SJSA1 (cell line): ENCODE results near the gene DNAJC12. TPM values are rescaled to one million over a fixed set of nuclear protein-coding genes. Genes with fewer than 3 reads are reported as not detected.
"Not testable (repeated sequence)": the region's sequence is repeated elsewhere in the genome, so short reads cannot be mapped to it uniquely, and the experiment has no call there.

Source experiments
- DNase-seq, 2 experiments: peaks; one replicate each; pipeline ENCODE4 v3.0.0-alpha.2; 2015 to 2020; ENCODE audit warnings: low spot score in 2 of 2, low read depth in 1 of 2
- H3K27ac ChIP-seq: fragments of 250-450 bp; sonication (Bioruptor Pico); 2 replicates; pipeline ENCODE4 v1.5.1; 2020; ENCODE audit warnings: mild to moderate bottlenecking, moderate library complexity
- H3K27me3 ChIP-seq: fragments of 250-450 bp; sonication (Bioruptor Pico); replicated peaks from 2 replicates; pipeline ENCODE4 v1.5.1; 2020; ENCODE audit warnings: mild to moderate bottlenecking, moderate library complexity
- H3K36me3 ChIP-seq: fragments of 250-450 bp; sonication (Bioruptor Pico); 2 replicates; pipeline ENCODE4 v1.5.1; 2020; ENCODE audit warnings: mild to moderate bottlenecking
- H3K4me1 ChIP-seq: fragments of 250-450 bp; sonication (Bioruptor Pico); replicated peaks from 2 replicates; pipeline ENCODE4 v1.6.1; 2021; ENCODE audit warnings: mild to moderate bottlenecking
- H3K4me3 ChIP-seq: fragments of 250-450 bp; sonication (Bioruptor Pico); 2 replicates; pipeline ENCODE4 v1.5.1; 2020; ENCODE audit warnings: mild to moderate bottlenecking
- H3K9me3 ChIP-seq: fragments of 250-450 bp; sonication (Bioruptor Pico); replicated peaks from 2 replicates; pipeline ENCODE4 v1.5.1; 2020; ENCODE audit warnings: mild to moderate bottlenecking
- total RNA-seq: library from RNA; depleted of rRNA; stranded (reverse); fragments of >200 nt; shearing (Covaris generic); gene quantifications from 2 replicates; pipeline ENCODE4 v1.2.3, GENCODE V29; 2014; rRNA removed

Gene DNAJC12
- 0.88 and 1.1 TPM in 2 replicates for total RNA-seq

DNA sequence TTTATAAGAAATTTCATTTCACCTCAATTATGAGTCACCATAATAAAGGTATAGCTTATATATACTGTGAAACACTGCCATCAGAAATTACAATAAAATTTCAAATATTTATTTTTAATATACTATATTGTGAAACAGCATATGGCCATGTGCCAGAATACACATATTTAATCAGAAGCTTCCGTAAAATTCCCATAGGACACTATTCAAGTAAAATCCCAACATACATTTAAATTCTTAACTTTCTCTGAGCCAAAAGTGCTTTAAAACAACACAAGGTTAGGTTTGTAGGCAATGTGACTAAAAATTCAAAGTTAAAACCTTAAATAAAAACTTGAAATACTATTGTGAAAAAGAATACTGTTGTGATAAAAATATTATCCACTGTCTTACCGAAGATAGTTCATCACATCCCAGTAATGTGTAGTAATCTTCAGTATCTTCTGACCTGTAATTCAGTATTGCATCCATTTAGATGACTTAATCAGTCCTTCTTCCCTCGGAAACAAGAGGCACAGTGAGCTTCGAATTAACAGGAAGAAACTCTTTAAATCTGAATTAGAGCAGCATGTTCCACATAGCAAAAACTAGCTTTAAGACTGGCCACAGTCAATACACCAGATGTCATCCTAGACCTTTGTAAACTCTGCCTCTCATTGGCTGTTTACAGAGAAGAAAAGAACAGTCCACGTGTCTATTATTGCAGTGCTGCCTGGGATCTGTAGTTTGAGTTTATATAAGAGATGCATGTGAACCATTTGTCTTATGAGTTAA is at the start of gene DNAJC12:
Gene DNAJC12, minus strand, starts transcription at position 648 of the 774 bp plus-strand sequence. Its CDS starts 177 bp downstream, at position 471.
- DNase-seq, result peak in 1 of 2 experiments; percentile 3
- Histone ChIP-seq H3K4me3 (no peak within 1 kb of the TSS), H3K4me1 (no peaks in the 10 kb centered on the region), H3K9me3 (peaks cover 9% of the 10 kb centered on the region; the same call in 1 of the 2 replicates), H3K36me3 (no peaks in the 10 kb centered on the region), H3K27ac (no peak within 1 kb of the TSS), H3K27me3 (no peaks in the 10 kb centered on the region)

DNA sequence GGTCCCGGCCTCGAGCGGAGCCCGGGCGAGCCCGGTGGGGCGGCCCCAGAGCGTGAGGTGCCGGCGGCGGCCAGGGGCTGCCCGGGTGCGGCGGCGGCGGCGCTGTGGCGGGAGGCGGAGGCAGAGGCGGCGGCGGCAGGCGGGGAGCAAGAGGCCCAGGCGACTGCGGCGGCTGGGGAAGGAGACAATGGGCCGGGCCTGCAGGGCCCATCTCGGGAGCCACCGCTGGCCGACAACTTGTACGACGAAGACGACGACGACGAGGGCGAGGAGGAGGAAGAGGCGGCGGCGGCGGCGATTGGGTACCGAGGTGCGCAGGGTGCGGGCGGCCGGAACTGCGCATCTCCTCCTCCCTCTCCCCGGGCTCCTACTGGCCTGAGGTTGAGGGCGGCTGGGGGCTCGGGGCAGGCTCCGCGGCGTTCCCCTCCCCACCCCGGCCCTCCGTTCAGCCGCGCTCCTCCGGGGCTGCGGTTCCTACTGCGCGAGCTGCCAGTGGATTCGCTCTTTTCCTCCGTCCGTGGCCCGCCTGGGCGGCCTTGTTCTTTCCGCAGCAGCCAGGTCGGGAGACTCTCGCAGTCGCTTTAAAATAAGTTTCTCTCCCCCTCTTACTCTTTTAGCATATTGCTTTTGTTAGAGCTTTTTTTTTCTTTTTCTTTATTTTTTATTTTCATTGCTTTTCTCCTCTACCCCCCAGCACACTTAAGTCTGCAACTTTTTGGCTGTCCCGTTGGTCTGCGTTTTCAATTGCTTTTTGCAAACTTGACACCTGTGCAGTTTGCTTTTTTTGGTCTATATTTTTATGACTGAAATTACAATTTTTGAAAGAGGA is 47.1 kb upstream of the DNAJC12 start:
- Histone ChIP-seq H3K36me3 (peaks cover 39% of the 10 kb centered on the region), H3K4me1 (peaks cover 8% of the 10 kb centered on the region), H3K4me3 (peak overlapping the region; percentile 92), H3K9me3 (no peaks in the 10 kb centered on the region), H3K27me3 (no peaks in the 10 kb centered on the region), H3K27ac (peak overlapping the region; percentile 88)
- peak; percentile 86 to 88 for DNase-seq

DNA sequence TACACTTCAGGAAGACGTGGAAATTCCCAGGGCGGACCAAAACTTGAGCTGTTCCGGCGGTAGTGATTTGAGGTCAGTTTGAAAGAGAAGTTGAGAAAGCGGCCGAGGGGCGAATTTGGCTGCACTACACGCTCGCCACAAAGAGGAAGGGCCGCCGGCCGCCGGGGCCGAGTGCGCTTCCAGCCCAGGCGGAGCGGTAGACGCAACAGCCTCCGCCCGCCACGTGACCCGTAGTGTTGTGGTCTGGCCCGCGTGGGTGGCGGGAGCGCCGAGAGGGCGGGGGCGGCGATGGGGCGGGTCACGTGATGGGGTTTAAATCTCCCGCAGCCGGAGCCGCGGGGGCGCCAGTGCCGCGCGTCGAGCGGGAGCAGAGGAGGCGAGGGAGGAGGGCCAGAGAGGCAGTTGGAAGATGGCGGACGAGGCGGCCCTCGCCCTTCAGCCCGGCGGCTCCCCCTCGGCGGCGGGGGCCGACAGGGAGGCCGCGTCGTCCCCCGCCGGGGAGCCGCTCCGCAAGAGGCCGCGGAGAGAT is 46.4 kb upstream of the DNAJC12 start, which contains the start of gene SIRT1:
Gene SIRT1, plus strand, starts transcription at position 344 of the 529 bp plus-strand sequence. Its CDS starts 66 bp downstream, at position 410.
- no peaks in the 10 kb centered on the region for H3K27me3 ChIP-seq
- H3K9me3 ChIP-seq, result no peaks in the 10 kb centered on the region
- peak within 1 kb of the TSS; percentile 92 for H3K4me3 ChIP-seq
- H3K36me3 ChIP-seq, result peaks cover 32% of the 10 kb centered on the region
- H3K27ac ChIP-seq, result peak within 1 kb of the TSS; percentile 88
- peak; percentile 87 to 96 for DNase-seq
- H3K4me1 ChIP-seq, result peaks cover 8% of the 10 kb centered on the region

DNA sequence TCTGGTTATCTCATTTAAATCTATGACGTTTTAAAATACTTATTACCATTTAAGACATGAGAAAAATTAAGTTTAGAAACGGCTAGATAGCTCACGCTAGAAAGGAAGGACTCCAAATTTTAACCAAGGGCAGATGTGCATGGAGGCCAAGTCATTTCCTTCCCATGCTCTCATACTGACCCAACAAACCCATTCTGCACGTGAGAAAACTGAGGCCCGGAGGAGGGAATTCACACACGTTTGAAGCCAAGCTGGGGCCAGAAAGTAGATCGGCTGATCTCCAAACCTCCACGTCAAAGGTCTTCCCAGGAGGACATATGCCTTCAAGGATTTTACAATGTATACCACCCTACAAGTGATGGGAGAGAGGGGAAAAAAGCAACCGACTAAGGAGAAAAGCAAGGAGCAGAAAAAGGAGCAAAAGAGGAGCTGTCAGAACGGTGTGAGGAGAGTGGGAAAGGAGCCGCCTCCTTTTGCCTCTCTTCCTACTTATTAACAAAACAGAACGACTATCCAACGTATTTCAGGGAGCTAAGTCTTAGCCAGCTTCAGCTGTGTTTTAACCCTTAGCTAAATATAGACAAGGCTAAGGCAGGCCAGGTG is 45.8 kb upstream of the DNAJC12 start:
- peak in 1 of 2 experiments; percentile 1 for DNase-seq
- H3K9me3 ChIP-seq, result no peaks in the 10 kb centered on the region
- no peaks in the 10 kb centered on the region for H3K27me3 ChIP-seq
- H3K4me3 ChIP-seq, result peak overlapping the region; percentile 92
- H3K4me1 ChIP-seq, result peaks cover 8% of the 10 kb centered on the region
- H3K36me3 ChIP-seq, result peaks cover 27% of the 10 kb centered on the region
- H3K27ac ChIP-seq, result peak overlapping the region; percentile 5; the same call in 1 of the 2 replicates

DNA sequence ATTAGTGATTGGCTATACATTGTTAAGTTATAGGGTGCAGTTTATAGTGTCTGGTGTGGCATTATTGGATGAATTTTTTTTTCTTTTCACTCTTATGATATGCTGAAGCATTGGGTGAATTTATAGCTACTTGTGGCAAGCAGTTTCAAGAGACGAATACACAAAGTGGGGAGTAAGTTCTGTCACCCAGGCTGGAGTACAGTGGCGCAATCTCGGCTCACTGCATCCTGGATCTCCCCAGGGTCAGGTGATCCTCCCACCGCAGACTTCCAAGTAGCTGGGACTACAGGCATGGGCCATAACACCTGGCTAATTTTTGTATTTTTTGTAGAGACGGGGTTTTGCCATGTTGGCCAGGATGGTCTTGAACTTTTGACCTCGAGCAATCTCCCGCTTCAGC is 40.1 kb upstream of the DNAJC12 start:
- Histone ChIP-seq H3K9me3 (no peaks in the 10 kb centered on the region), H3K36me3 (no peaks in the 10 kb centered on the region), H3K4me3 (no peak overlapping the region), H3K27ac (no peak overlapping the region), H3K4me1 (no peaks in the 10 kb centered on the region), H3K27me3 (no peaks in the 10 kb centered on the region)
- DNase-seq, result no peak

DNA sequence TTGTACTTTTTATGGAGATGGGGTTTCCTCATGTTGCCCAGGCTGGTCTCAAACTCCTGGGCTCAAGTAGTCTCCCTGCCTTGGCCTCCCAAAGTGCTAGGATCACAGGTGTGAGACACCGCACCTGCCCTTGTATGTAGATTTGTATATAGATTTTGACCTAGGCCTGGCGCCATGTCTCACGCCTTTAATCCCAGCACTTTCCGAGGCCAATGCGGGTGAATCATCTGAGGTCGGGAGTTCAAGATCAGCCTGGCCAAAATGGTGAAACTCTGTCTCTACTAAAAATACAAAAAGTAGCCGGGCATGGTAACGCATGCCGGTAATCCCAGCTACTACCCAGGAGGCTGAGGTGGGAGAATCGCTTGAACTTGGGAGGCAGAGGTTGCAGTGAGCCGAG is 39.4 kb upstream of the DNAJC12 start:
- not testable (repeated sequence) for H3K4me3 ChIP-seq, H3K27ac ChIP-seq, H3K9me3 ChIP-seq, DNase-seq, H3K27me3 ChIP-seq, H3K4me1 ChIP-seq, H3K36me3 ChIP-seq

DNA sequence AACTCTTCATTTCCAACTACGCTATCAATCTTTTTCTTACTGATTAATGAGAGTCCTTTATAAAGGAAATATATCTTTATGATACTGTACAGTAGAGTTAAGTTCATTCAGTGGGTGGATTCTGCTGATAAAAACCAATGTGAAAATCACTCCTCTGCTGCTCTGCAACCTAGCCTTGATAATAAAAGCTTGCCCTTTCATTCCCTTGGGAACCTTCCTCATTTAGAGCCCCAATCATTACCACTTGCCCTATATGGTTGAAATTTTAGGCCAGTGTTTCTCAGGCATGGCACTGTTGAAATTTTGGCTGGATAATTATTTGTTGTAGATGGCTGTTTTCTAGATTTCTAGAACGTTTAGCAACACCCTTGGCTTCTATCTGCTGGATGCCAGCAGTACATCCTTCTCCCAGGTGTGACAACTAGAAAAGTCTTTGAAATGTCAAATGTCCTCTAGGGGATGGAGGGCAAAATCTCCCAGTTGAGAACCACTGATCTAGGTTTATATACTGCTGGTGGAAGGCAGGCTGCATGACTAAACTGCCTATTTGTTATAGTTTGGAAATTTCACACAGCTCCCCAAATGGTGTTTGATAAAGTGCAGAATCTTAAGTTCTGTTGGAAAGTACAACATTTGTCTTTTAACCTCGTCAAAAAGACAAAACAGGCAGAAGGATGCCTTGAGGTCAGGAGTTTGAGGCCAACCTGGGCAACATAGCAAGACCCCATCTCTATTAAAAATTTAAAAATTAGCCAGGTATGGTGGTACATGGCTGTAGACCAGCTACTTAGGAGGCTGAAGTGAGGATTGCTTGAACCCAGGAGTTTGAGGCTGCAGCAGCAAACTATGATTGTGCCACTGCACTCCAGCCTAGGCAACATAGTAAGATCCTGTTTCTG is 37.6 kb upstream of the DNAJC12 start:
- no peak for DNase-seq
- H3K4me1 ChIP-seq, result no peaks in the 10 kb centered on the region
- H3K27ac ChIP-seq, result no peak overlapping the region
- H3K27me3 ChIP-seq, result no peaks in the 10 kb centered on the region
- no peaks in the 10 kb centered on the region for H3K36me3 ChIP-seq
- H3K4me3 ChIP-seq, result no peak overlapping the region
- H3K9me3 ChIP-seq, result no peaks in the 10 kb centered on the region

DNA sequence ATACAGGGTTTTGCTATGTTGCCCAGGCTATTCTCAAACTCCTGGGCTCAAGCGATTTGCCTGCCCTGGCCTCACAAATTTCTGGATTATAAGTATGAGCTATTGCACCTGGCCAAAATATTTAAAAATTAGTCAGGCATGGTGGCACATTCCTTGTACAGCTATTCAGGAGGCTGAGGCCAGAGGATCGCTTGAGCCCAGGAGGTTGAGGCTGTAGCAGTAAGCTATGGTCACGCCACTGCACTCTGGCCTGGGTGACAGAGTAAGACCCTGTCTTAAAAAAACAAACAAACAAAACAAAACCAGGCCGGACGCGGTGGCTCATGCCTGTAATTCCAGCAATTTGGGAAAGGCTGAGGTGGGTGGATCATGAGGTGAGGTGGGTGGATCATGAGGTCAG is 32.0 kb upstream of the DNAJC12 start:
- no peaks in the 10 kb centered on the region for H3K4me1 ChIP-seq

DNA sequence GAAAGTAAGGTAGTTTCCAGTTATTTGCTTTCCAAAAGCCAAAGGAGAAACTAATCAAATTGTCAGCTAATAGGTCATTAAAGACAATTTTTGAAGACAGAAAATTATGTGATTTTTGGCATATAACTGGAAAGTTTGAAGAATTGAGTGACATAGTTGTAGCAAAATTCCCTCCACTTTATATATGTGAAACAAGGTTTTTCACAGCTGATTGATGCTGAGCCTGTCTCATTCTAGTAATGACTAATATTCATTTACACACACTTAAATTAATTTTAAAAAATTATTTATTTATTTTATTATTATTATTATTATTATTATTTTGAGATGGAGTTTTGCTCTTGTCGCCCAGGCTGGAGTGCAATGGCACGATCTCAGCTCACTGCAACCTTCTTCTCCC is 30.1 kb upstream of the DNAJC12 start:
- no peaks in the 10 kb centered on the region for H3K27me3 ChIP-seq
- no peaks in the 10 kb centered on the region for H3K9me3 ChIP-seq
- H3K27ac ChIP-seq, result no peak overlapping the region
- no peaks in the 10 kb centered on the region for H3K4me1 ChIP-seq
- DNase-seq, result no peak
- no peak overlapping the region for H3K4me3 ChIP-seq
- H3K36me3 ChIP-seq, result no peaks in the 10 kb centered on the region

More for the DNA sequence above, 32.0 kb upstream of the DNAJC12 start:
- Histone ChIP-seq H3K9me3 (no peaks in the 10 kb centered on the region), H3K27me3 (no peaks in the 10 kb centered on the region), H3K4me3 (no peak overlapping the region), H3K27ac (no peak overlapping the region), H3K36me3 (no peaks in the 10 kb centered on the region)
- no peak for DNase-seq

DNA sequence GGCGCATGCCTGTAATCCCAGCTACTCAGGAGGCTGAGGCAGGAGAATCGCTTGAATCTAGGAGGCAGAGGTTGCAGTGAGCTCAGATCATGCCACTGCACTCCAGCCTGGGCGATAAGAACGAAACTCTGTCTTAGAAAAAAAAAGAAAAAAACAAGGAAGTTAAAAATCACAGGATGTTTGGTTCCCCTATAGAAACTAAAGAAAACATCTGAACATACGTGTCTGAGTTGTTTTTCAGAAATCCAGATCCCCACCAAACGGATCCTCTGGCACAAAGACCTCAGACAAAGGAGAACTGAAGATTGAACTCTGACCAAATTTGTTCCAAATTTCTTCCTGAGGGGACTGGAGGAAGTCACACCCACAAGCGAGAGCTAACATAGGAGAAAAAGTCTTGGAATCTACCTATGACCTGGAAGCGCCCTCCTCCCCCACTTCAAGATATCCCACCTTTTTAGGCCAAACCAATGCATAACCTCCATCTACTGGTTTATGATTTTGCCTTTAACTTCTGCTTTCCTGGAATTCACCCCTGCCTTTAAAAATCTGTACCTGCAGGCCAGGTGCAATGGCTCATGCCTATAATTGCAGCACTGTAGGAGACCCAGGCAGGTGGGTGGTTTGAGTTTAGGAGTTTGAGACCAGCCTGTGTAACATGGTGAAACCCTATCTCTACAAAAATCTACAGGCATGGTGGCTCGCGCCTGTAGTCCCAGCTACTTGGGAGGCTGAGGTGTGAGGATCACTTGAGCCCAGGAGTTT is 26.8 kb upstream of the DNAJC12 start:
- no peaks in the 10 kb centered on the region for H3K36me3 ChIP-seq
- no peaks in the 10 kb centered on the region for H3K4me1 ChIP-seq
- DNase-seq, result no peak
- no peaks in the 10 kb centered on the region for H3K27me3 ChIP-seq
- no peak overlapping the region for H3K27ac ChIP-seq
- no peaks in the 10 kb centered on the region for H3K9me3 ChIP-seq
- H3K4me3 ChIP-seq, result no peak overlapping the region

DNA sequence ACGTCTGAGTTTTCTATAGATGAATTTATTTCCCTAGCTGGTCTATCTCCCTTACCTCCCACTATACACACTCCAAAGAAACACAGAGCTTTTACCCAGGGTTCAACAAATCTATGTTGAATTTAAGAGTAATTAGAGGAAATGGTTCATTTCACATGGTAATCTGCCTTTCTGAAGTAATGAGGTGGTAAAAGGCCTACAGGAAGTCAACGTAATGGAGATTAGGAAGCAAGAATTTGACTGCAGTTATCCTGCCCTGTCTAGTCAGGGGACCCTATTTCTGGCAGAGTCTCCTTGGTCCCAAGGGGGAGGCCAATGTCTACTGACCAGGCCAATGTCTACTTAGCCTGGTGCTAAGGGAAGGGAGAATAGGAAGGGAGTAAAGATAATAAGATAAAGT is 25.1 kb upstream of the DNAJC12 start:
- no peaks in the 10 kb centered on the region for H3K4me1 ChIP-seq
- H3K36me3 ChIP-seq, result no peaks in the 10 kb centered on the region
- no peaks in the 10 kb centered on the region for H3K9me3 ChIP-seq
- no peak for DNase-seq
- no peak overlapping the region for H3K27ac ChIP-seq
- no peak overlapping the region for H3K4me3 ChIP-seq
- H3K27me3 ChIP-seq, result no peaks in the 10 kb centered on the region

DNA sequence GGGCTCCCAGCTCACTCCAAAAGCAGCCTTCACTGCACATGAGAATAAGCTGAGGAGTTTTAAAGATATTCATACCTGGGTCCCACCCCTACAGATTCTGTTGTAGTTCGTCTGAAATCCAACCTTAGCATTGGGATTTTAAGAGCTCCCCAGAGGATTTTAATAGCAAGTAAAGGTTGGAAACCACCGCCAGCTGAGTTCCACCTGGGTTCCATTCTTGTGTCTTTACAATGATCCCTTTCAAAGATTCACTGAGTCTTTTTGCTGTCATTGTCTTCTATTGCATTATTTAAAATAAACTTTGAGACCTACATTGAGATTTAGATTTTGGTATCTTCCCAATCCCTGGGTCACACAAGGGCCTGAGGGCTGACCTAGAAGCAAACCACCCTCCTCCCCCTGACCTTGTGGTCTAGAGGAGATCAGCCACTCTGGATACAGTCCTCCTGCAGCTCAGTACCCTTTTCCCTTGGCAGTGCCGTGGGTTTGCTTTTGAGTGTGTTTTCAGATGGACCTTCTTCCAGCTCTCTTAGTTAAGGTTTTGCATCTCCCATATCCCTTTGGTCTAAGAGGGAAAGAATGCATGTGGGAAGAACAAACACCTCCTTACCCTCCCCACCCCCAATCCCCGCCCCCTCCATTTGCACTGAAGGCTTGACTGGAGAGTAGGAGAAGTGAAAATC is 23.9 kb upstream of the DNAJC12 start:
- Histone ChIP-seq H3K4me1 (no peaks in the 10 kb centered on the region), H3K4me3 (no peak overlapping the region), H3K27ac (no peak overlapping the region), H3K9me3 (no peaks in the 10 kb centered on the region), H3K36me3 (no peaks in the 10 kb centered on the region), H3K27me3 (no peaks in the 10 kb centered on the region)
- DNase-seq, result no peak
